OCI-LY3 (cell line): Measurements from ENCODE around the gene NFYB.

Experiments used
- H2AFZ ChIP-seq: fragments of 200-600, 300-600 bp; shearing (Covaris generic); 2 replicates; pipeline ENCODE4 v1.6.0; 2014; ENCODE audit warnings: antibody characterized with exemption, low read depth, low read length
- H3K27ac ChIP-seq: fragments of 200-600, 300-600 bp; sonication (generic); 2 replicates; pipeline ENCODE4 v1.5.1; 2014; ENCODE audit warnings: mild to moderate bottlenecking, low read length, moderate library complexity, mixed read lengths
- H3K27me3 ChIP-seq: fragments of 200-600, 300-600 bp; sonication (generic); 2 replicates; pipeline ENCODE4 v1.6.1; 2014; ENCODE audit warnings: low read depth, low read length, mixed read lengths
- H3K36me3 ChIP-seq: fragments of 200-600, 300-600 bp; sonication (generic); replicated peaks from 2 replicates; pipeline ENCODE3; 2014; ENCODE audit warnings: low read depth, low read length, mixed read lengths
- H3K4me1 ChIP-seq: fragments of 300-600, 200-600 bp; sonication (generic); 2 replicates; pipeline ENCODE4 v1.6.1; 2014; ENCODE audit warnings: low read length, mixed read lengths
- H3K4me2 ChIP-seq: fragments of 200-600, 300-600 bp; sonication (generic); 2 replicates; pipeline ENCODE4 v1.6.1; 2014; ENCODE audit warnings: low read length, mixed read lengths
- H3K4me3 ChIP-seq: fragments of 300-600, 200-600 bp; sonication (generic); 2 replicates; pipeline ENCODE4 v1.5.1; 2014; ENCODE audit warnings: antibody characterized with exemption, mild to moderate bottlenecking, low read length, moderate library complexity
- H3K79me2 ChIP-seq: fragments of 300-600, 200-600 bp; shearing (Covaris generic); 2 replicates; pipeline ENCODE4 v1.6.1; 2014; ENCODE audit warnings: mild to moderate bottlenecking, low read length, mixed read lengths
- H3K9ac ChIP-seq: fragments of 300-600, 200-600 bp; shearing (Covaris generic); 2 replicates; pipeline ENCODE4 v1.6.0; 2014; ENCODE audit warnings: mild to moderate bottlenecking, low read length, moderate library complexity
- H3K9me3 ChIP-seq: fragments of 200-600, 300-600 bp; shearing (Covaris generic); 2 replicates; pipeline ENCODE4 v1.6.1; 2014; ENCODE audit warnings: low read length, mixed read lengths; ENCODE audit not compliant: insufficient read depth
- H4K20me1 ChIP-seq: fragments of 200-600, 300-600 bp; sonication (generic); 2 replicates; pipeline ENCODE4 v1.6.1; 2016; ENCODE audit warnings: low read length, mixed read lengths; ENCODE audit not compliant: insufficient read depth
- CTCF ChIP-seq: fragments of 200-600, 300-600 bp; sonication (generic); IDR thresholded peaks from 2 replicates; pipeline ENCODE4 v1.5.1; 2014; ENCODE audit warnings: antibody characterized with exemption, low read length, low read depth
- EZH2phosphoT487 ChIP-seq: fragments of 200-600 bp; shearing (Covaris generic); IDR thresholded peaks from 2 replicates; pipeline ENCODE4 v1.6.1; 2018; ENCODE audit warnings: antibody characterized with exemption, mixed run types, low read depth

The NFYB gene

GRCh38 chr12:104155711-104156555, 17.9 kb upstream of the NFYB start:
- no peaks in the 10 kb centered on the region for H3K79me2 ChIP-seq
- H3K9me3 ChIP-seq: no peaks in the 10 kb centered on the region
- no peak overlapping the region for H3K4me3 ChIP-seq
- TF ChIP-seq EZH2phosphoT487 (no peak), CTCF (no peak)
- H3K36me3 ChIP-seq: no peaks in the 10 kb centered on the region
- H3K4me1 ChIP-seq: no peaks in the 10 kb centered on the region
- H3K27ac ChIP-seq: no peak overlapping the region
- no peaks in the 10 kb centered on the region for H3K27me3 ChIP-seq
- no peaks in the 10 kb centered on the region for H4K20me1 ChIP-seq
- H2AFZ ChIP-seq: no peak overlapping the region
- H3K4me2 ChIP-seq: no peak overlapping the region
- no peak overlapping the region for H3K9ac ChIP-seq

GRCh38 chr12:104154806-104155205, 16.8 kb upstream of the NFYB start:
- H3K4me1 ChIP-seq: no peaks in the 10 kb centered on the region
- H3K27ac ChIP-seq: no peak overlapping the region
- H3K27me3 ChIP-seq: no peaks in the 10 kb centered on the region
- no peaks in the 10 kb centered on the region for H3K79me2 ChIP-seq
- no peaks in the 10 kb centered on the region for H3K9me3 ChIP-seq
- TF ChIP-seq CTCF: no peak
- no peak for TF ChIP-seq EZH2phosphoT487
- no peak overlapping the region for H3K4me3 ChIP-seq
- no peaks in the 10 kb centered on the region for H4K20me1 ChIP-seq
- H3K36me3 ChIP-seq: no peaks in the 10 kb centered on the region
- H3K9ac ChIP-seq: no peak overlapping the region
- H2AFZ ChIP-seq: no peak overlapping the region
- no peak overlapping the region for H3K4me2 ChIP-seq

- no peak overlapping the region for H3K27ac ChIP-seq
- no peak overlapping the region for H3K4me2 ChIP-seq
- no peaks in the 10 kb centered on the region for H3K79me2 ChIP-seq
- no peaks in the 10 kb centered on the region for H4K20me1 ChIP-seq
- H3K4me3 ChIP-seq: no peak overlapping the region
- no peaks in the 10 kb centered on the region for H3K4me1 ChIP-seq
- H3K27me3 ChIP-seq: no peaks in the 10 kb centered on the region
- TF ChIP-seq CTCF (no peak), EZH2phosphoT487 (no peak)
- no peaks in the 10 kb centered on the region for H3K36me3 ChIP-seq
- H2AFZ ChIP-seq: no peak overlapping the region
- H3K9me3 ChIP-seq: no peaks in the 10 kb centered on the region
- no peak overlapping the region for H3K9ac ChIP-seq
Measured at GRCh38 chr12:104154286-104154685, 16.3 kb upstream of the NFYB start.

- no peaks in the 10 kb centered on the region for H3K36me3 ChIP-seq
- no peak for TF ChIP-seq CTCF
- TF ChIP-seq EZH2phosphoT487: no peak
Measured at GRCh38 chr12:104152685-104153241, 14.8 kb upstream of the NFYB start.

More at GRCh38 chr12:104152685-104153241, 14.8 kb upstream of the NFYB start:
- no peaks in the 10 kb centered on the region for H3K27me3 ChIP-seq
- H3K79me2 ChIP-seq: no peaks in the 10 kb centered on the region
- H3K27ac ChIP-seq: no peak overlapping the region
- H2AFZ ChIP-seq: no peak overlapping the region
- H3K9me3 ChIP-seq: no peaks in the 10 kb centered on the region
- H3K9ac ChIP-seq: no peak overlapping the region
- no peak overlapping the region for H3K4me3 ChIP-seq
- no peak overlapping the region for H3K4me2 ChIP-seq
- no peaks in the 10 kb centered on the region for H3K4me1 ChIP-seq
- H4K20me1 ChIP-seq: no peaks in the 10 kb centered on the region
